Caco-2 (cell line): ENCODE data around the gene LEMD2. TPM values are rescaled to one million over a fixed set of nuclear protein-coding genes. Genes with fewer than 3 reads are reported as not detected.

ENCODE experiments used
- BruUV-seq: library from RNA; stranded (reverse); fragments of 400-500 nt; replicated peaks from 2 replicates; lab custom pipeline; 2021; lab: Mats Ljungman, UMichigan
- CTCF ChIA-PET: fragments of 300-600 bp; sonication (Branson Sonifier 250); formaldehyde crosslinking; loops from one replicate; lab custom pipeline; 2022; ENCODE audit warnings: antibody characterized with exemption; lab: Charles Lee
- POLR2A ChIA-PET: fragments of 300-600 bp; sonication (Branson Sonifier 250); formaldehyde crosslinking; loops from one replicate; lab custom pipeline; 2022; ENCODE audit warnings: antibody characterized with exemption; lab: Charles Lee
- DNase-seq, 2 experiments: peaks; one replicate each; pipeline versions ENCODE4 v3.0.0 to v3.0.0-alpha.2; 2020 to 2022
- H3K27me3 ChIP-seq: replicated peaks from 2 replicates; pipeline ENCODE4 v1.6.0; 2011; ENCODE audit warnings: low read length; ENCODE audit not compliant: control insufficient read depth, insufficient read depth
- H3K36me3 ChIP-seq: 2 replicates; pipeline ENCODE4 v1.5.1; 2011; ENCODE audit warnings: low read length; ENCODE audit not compliant: control insufficient read depth, insufficient read depth
- H3K4me1 ChIP-seq: fragments of 250-450 bp; sonication (Bioruptor Pico); 2 replicates; pipeline ENCODE4 v1.5.1; 2020; ENCODE audit warnings: mild to moderate bottlenecking
- H3K4me3 ChIP-seq: 2 replicates; pipeline ENCODE4 v1.5.1; 2011; ENCODE audit warnings: low read depth, mild to moderate bottlenecking, control low read depth, low read length
- H3K9me3 ChIP-seq: fragments of 250-450 bp; sonication (Bioruptor Pico); 2 replicates; pipeline ENCODE4 v1.5.1; 2020; ENCODE audit warnings: mild to moderate bottlenecking, moderate library complexity
- H3K27ac Mint-ChIP-seq: one replicate; pipeline ENCODE4 v1.8.0; 2022; ENCODE audit warnings: mixed read lengths; ENCODE audit not compliant: unreplicated experiment
- H3K27me3 Mint-ChIP-seq: one replicate; pipeline ENCODE4 v1.8.0; 2022; ENCODE audit warnings: mixed read lengths; ENCODE audit not compliant: insufficient read depth, unreplicated experiment
- H3K36me3 Mint-ChIP-seq: one replicate; pipeline ENCODE4 v1.8.0; 2022; ENCODE audit warnings: mild to moderate bottlenecking, mixed read lengths; ENCODE audit not compliant: insufficient read depth, unreplicated experiment
- H3K4me1 Mint-ChIP-seq: one replicate; pipeline ENCODE4 v1.8.0; 2022; ENCODE audit warnings: low read depth, mixed read lengths; ENCODE audit not compliant: unreplicated experiment
- H3K4me3 Mint-ChIP-seq: one replicate; pipeline ENCODE4 v1.8.0; 2022; ENCODE audit warnings: mild to moderate bottlenecking, moderate library complexity, mixed read lengths; ENCODE audit not compliant: unreplicated experiment
- H3K9me3 Mint-ChIP-seq: one replicate; pipeline ENCODE4 v1.8.0; 2022; ENCODE audit warnings: mixed read lengths; ENCODE audit not compliant: unreplicated experiment
- intact Hi-C: fragments of 100-400 bp; cut with micrococcal nuclease; formaldehyde crosslinking; loops from one replicate; pipeline ENCODE4 v1.10.0; 2022; ENCODE audit not compliant: unreplicated experiment
- total RNA-seq: library from RNA; stranded (reverse); gene quantifications from 2 replicates; pipeline ENCODE4 v1.2.3, GENCODE V29; 2022
- TF ChIP-seq, protein P1 (sequence below), 2 experiments: fragments of 200-600 bp in 1 of 2; IDR thresholded peaks; 1 replicate in 1 of 2; 2 replicates in 1 of 2; pipeline versions ENCODE4 v1.5.1 to v1.8.0; 2011 to 2022; ENCODE audit warnings: antibody characterized with exemption in 1 of 2, control low read depth in 1 of 2, inconsistent platforms in 1 of 2, low read depth in 1 of 2, low read length in 1 of 2, mild to moderate bottlenecking in 1 of 2, moderate library complexity in 1 of 2; ENCODE audit not compliant: insufficient read depth in 1 of 2, severe bottlenecking in 1 of 2, unreplicated experiment in 1 of 2

The LEMD2 gene
- total RNA-seq, 1 experiment from 2014 or later: 53.2 TPM

GRCh38 chr6:33768644-33769120 is 20.2 kb downstream of the LEMD2 start:
- no TSS peak for BruUV-seq
- POLR2A ChIA-PET: no interaction called here
- CTCF ChIA-PET: interaction anchor here (1.5 kb wide), 1 partner anchor 57 kb away, joined by 3 read pairs; the partner anchor contains the start of gene UQCC2

GRCh38 chr6:33766921-33767907 is 21.7 kb downstream of the LEMD2 start:
- H3K4me1 Mint-ChIP-seq: no peaks in the 10 kb centered on the region
- DNase-seq: no peak
- Histone ChIP-seq H3K9me3 (no peaks in the 10 kb centered on the region), H3K4me1 (no peaks in the 10 kb centered on the region), H3K27me3 (no peaks in the 10 kb centered on the region), H3K36me3 (no peaks in the 10 kb centered on the region), H3K4me3 (no peak overlapping the region)
- intact Hi-C loops: no loop called here
- ChIA-PET CTCF (interaction anchor here (0.6 to 1.9 kb wide), 3 partner anchors 56 to 286 kb away, joined by 3 to 8 read pairs (median 3); partner anchors contain the start of gene UQCC2), POLR2A (no interaction called here)
- no peak overlapping the region for H3K27ac Mint-ChIP-seq
- H3K27me3 Mint-ChIP-seq: no peaks in the 10 kb centered on the region
- no peaks in the 10 kb centered on the region for H3K9me3 Mint-ChIP-seq
- TF ChIP-seq, protein P1, sequence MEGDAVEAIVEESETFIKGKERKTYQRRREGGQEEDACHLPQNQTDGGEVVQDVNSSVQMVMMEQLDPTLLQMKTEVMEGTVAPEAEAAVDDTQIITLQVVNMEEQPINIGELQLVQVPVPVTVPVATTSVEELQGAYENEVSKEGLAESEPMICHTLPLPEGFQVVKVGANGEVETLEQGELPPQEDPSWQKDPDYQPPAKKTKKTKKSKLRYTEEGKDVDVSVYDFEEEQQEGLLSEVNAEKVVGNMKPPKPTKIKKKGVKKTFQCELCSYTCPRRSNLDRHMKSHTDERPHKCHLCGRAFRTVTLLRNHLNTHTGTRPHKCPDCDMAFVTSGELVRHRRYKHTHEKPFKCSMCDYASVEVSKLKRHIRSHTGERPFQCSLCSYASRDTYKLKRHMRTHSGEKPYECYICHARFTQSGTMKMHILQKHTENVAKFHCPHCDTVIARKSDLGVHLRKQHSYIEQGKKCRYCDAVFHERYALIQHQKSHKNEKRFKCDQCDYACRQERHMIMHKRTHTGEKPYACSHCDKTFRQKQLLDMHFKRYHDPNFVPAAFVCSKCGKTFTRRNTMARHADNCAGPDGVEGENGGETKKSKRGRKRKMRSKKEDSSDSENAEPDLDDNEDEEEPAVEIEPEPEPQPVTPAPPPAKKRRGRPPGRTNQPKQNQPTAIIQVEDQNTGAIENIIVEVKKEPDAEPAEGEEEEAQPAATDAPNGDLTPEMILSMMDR (IDR thresholded peaks at IDR 0.05; ENCODE audit: insufficient read depth in 1 of 2, low read depth in 1 of 2, low read length in 1 of 2, severe bottlenecking in 1 of 2, unreplicated experiment in 1 of 2): no peak
- no TSS peak for BruUV-seq
- no peak overlapping the region for H3K4me3 Mint-ChIP-seq
- peaks cover 9% of the 10 kb centered on the region for H3K36me3 Mint-ChIP-seq

More at GRCh38 chr6:33768644-33769120, 20.2 kb downstream of the LEMD2 start:
- TF ChIP-seq, protein P1 (IDR thresholded peaks at IDR 0.05; ENCODE audit: insufficient read depth in 1 of 2, low read depth in 1 of 2, low read length in 1 of 2, severe bottlenecking in 1 of 2, unreplicated experiment in 1 of 2): peak; percentile 80 to 88
- H3K4me3 ChIP-seq: no peak overlapping the region
- H3K9me3 Mint-ChIP-seq: no peaks in the 10 kb centered on the region
- H3K36me3 ChIP-seq: peaks cover 1% of the 10 kb centered on the region; the same call in 1 of the 2 replicates
- H3K27me3 ChIP-seq: no peaks in the 10 kb centered on the region
- H3K9me3 ChIP-seq: no peaks in the 10 kb centered on the region
- no peaks in the 10 kb centered on the region for H3K4me1 ChIP-seq
- intact Hi-C loops: loop anchor here (1.0 kb wide), 1 partner anchor 259 kb away; no protein-coding TSS in a partner anchor
- H3K27me3 Mint-ChIP-seq: no peaks in the 10 kb centered on the region
- no peak overlapping the region for H3K4me3 Mint-ChIP-seq
- H3K4me1 Mint-ChIP-seq: no peaks in the 10 kb centered on the region
- H3K36me3 Mint-ChIP-seq: peaks cover 10% of the 10 kb centered on the region
- no peak overlapping the region for H3K27ac Mint-ChIP-seq
- DNase-seq: peak; percentile 76 to 85

- H3K27me3 Mint-ChIP-seq: no peaks in the 10 kb centered on the region
- intact Hi-C loops: no loop called here
- H3K9me3 ChIP-seq: no peaks in the 10 kb centered on the region
- H3K27ac Mint-ChIP-seq: no peak overlapping the region
- H3K4me1 ChIP-seq: peaks cover 7% of the 10 kb centered on the region; the same call in 1 of the 2 replicates
- H3K27me3 ChIP-seq: no peaks in the 10 kb centered on the region
- CTCF ChIA-PET: interaction anchor here (0.7 kb wide), 2 partner anchors 34 to 263 kb away, joined by 8 to 13 read pairs; no protein-coding TSS in a partner anchor
- no peak overlapping the region for H3K4me3 ChIP-seq
- no peaks in the 10 kb centered on the region for H3K9me3 Mint-ChIP-seq
- TF ChIP-seq, protein P1 (IDR thresholded peaks at IDR 0.05; ENCODE audit: insufficient read depth in 1 of 2, low read depth in 1 of 2, low read length in 1 of 2, severe bottlenecking in 1 of 2, unreplicated experiment in 1 of 2): no peak
- no peak overlapping the region for H3K4me3 Mint-ChIP-seq
- H3K36me3 ChIP-seq: no peaks in the 10 kb centered on the region
- H3K4me1 Mint-ChIP-seq: no peaks in the 10 kb centered on the region
- POLR2A ChIA-PET: no interaction called here
- no peak for DNase-seq
- no TSS peak for BruUV-seq
- no peaks in the 10 kb centered on the region for H3K36me3 Mint-ChIP-seq
Observed at GRCh38 chr6:33765368-33765767, 23.6 kb downstream of the LEMD2 start.
